GM11168 (cell line): ENCODE results near the gene KRT4.

ENCODE experiments used
- in situ Hi-C: fragments of 300-500 bp; cut with MboI; formaldehyde crosslinking; loops from one replicate; pipeline ENCODE4 v1.12.0; 2022; ENCODE audit warnings: low sequenced_read_pairs; ENCODE audit not compliant: unreplicated experiment

The KRT4 gene

GRCh38 chr12:52824741-52825410 lies 11.0 kb upstream of the KRT4 start:
- in situ Hi-C loops: no loop called here

- in situ Hi-C loops: no loop called here
These were observed 10.0 kb upstream of the KRT4 start for GRCh38 chr12:52823761-52824450.

GRCh38 chr12:52822771-52823510 lies 9.0 kb upstream of the KRT4 start:
- in situ Hi-C loops: no loop called here

DNA sequence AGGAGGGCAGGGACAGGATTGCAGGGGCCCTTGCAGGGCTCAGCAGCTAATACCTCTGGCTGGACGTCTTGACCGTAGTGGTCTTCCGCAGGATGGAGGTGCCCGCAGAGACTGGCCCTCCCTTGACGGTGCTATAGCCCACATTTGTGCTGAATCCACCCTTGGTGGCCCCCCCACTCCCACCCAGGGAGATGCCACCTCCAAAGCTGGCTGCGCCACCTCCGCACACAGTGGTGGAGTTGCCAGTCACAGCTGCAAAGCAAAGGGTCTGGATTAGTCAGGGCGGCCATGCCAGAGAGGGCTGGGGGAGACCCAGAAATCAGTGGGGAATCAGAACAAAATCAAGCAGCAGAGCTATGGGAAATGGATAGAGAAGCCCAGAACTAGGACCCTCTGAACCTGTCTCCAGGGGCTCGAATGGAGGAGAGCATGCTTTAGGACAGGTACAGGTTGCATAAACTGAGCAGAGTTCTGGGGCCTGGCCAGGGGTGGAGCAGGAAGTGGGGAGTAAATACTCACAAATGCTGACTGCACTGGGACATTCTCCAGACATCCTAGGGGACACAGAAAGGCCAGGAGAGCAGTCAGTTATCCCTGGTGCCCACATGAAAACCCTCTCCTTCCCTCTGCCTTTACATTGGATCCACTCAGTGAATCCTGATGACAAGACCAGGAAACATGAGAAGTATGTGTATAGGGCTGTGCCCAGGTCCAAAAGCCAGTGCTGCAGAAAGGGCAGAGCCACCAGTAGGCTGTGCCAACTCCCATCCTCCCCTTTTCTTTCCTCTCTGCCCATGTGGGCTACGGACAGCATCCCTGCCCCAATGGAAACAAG lies 8.1 kb upstream of the KRT4 start:
- in situ Hi-C loops: no loop called here

- in situ Hi-C loops: no loop called here
These were observed 7.3 kb upstream of the KRT4 start for GRCh38 chr12:52821071-52821730.

DNA sequence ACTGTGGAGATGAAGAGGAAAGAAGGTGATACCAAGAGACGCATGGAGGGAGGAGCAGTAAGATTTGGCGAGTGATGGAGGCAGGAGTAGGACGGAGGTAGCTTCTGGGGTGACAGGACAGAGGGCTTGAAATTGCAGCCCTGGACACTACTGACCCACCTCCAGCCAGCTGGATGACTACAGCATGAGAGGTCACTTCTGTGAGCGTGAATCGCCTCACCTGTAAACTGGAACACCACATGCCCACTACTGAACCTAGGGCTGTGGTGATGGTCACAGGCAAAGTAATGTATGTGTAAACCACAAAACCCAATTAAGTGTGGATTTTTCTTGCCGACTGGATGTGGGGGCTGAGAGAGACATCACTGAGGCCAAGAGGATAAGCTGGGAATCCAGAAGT lies 6.6 kb upstream of the KRT4 start:
- in situ Hi-C loops: no loop called here

- in situ Hi-C loops: no loop called here
These were observed 6.0 kb upstream of the KRT4 start for GRCh38 chr12:52819731-52820510.

- in situ Hi-C loops: no loop called here
These were observed 5.0 kb upstream of the KRT4 start for GRCh38 chr12:52818887-52819420.

GRCh38 chr12:52818388-52818787 lies 4.5 kb upstream of the KRT4 start:
- in situ Hi-C loops: no loop called here

GRCh38 chr12:52817699-52818238 lies 3.9 kb upstream of the KRT4 start:
- in situ Hi-C loops: no loop called here

- in situ Hi-C loops: no loop called here
These were observed 3.2 kb upstream of the KRT4 start for GRCh38 chr12:52817003-52817698.

DNA sequence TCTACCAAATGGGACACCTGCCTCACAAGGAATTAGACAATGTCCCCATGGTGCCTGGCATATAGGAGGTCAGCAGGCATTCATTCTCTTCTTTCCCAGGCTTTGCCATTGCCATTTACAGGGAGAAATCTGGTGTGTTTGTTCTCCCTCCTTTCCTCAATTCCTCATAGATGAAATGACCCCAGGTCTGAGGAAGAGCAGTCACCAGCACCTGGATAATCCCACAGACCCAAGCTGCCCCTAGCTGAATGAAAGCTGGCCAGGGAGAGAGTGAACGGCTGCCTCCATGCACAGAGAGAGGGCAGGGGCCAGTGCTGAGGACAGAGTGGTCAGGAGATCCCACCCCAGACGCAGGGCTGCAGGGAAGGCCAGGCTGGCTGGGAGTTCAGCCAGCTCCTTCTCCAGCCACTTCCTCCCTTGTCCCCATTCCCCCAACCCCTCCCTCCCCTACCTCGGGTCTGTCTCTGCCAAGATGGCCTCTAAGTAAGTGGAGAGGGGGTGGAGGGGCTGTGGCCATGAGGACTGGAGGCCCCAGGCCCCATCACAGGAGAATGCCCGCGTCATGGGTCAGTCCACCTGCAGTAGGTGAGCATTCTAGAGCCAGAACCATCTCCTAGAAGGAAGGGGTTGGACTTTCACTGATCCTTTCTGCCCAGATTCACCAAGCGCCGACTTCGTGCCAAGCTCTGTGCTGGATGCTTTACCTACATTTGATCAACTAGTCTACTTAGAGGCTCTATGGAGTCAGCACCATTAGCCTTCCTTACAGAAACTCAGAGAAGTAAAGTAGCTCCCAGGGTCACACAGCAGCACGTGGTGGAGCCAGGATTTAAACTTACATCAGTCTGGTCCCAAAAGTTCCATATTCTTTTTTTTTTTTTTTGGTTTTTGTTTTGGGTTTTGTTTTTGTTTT lies 2.0 kb upstream of the KRT4 start:
- in situ Hi-C loops: no loop called here

- in situ Hi-C loops: no loop called here
These were observed 1.2 kb upstream of the KRT4 start for GRCh38 chr12:52815161-52815560.

- in situ Hi-C loops: no loop called here
These were observed 817 bp upstream of the KRT4 start for GRCh38 chr12:52814710-52815155.

- in situ Hi-C loops: no loop called here
These were observed 605 bp downstream of the KRT4 start for GRCh38 chr12:52813203-52813819.

DNA sequence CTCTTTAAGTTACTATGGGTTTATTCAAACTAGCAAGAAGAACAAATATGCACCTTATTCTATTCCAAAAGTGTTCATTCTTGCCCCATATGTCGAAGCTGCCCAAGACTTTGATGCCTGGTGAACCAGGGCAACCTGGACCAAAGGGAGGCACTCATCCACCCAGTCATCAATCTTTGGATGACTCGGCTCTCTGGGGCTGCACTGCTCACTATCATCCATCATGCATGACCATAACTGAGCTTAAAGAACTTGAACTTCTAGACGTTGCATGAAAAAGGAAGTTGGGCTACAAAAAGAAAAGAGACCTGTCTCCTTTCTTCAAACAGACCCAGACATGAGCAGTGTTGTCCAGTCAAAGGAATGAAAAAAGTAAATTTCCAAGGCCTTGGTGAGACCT lies 1.2 kb downstream of the KRT4 start:
- in situ Hi-C loops: no loop called here

GRCh38 chr12:52812073-52812400 lies 1.9 kb downstream of the KRT4 start:
- in situ Hi-C loops: no loop called here
